Common myeloid progenitor, CD34-positive (primary cell): Measurements from ENCODE around the gene ISCU.
"Not testable (repeated sequence)": the region's sequence is repeated elsewhere in the genome, so short reads cannot be mapped to it uniquely, and the experiment has no call there.

Experiments
- CTCF ChIA-PET: fragments of 350-600 bp; sonication (Branson Sonifier 250); formaldehyde crosslinking; loops from one replicate; lab custom pipeline; 2021; ENCODE audit warnings: antibody characterized with exemption; lab: Charles Lee
- POLR2A ChIA-PET: fragments of 350-600 bp; sonication (Branson Sonifier 250); formaldehyde crosslinking; loops from one replicate; lab custom pipeline; 2021; ENCODE audit warnings: antibody characterized with exemption; lab: Charles Lee
- DNase-seq, 3 donors: peaks; one replicate each; pipeline versions ENCODE4 v3.0.0 to v3.0.0-alpha.2; 2013
- H3K27ac ChIP-seq, 2 experiments: 1 replicate in 1 of 2; 2 replicates in 1 of 2; pipeline ENCODE4 v1.7.0; 2013; ENCODE audit warnings: inconsistent platforms in 2 of 2, low read length in 2 of 2, mild to moderate bottlenecking in 2 of 2, low read depth in 1 of 2, moderate library complexity in 1 of 2; ENCODE audit not compliant: severe bottlenecking in 2 of 2, insufficient read depth in 1 of 2, poor library complexity in 1 of 2
- H3K27me3 ChIP-seq, 5 experiments: replicated peaks in 2 of 5; 1 replicate in 3 of 5; 2 replicates in 2 of 5; pipeline versions ENCODE4 v1.6.1 to v1.7.0; 2013; ENCODE audit warnings: low read length in 4 of 5, mild to moderate bottlenecking in 2 of 5, moderate library complexity in 2 of 5, inconsistent platforms in 1 of 5; ENCODE audit not compliant: insufficient read depth in 5 of 5, control insufficient read depth in 4 of 5
- H3K36me3 ChIP-seq, 4 experiments: 1 replicate in 2 of 4; 2 replicates in 2 of 4; pipeline versions ENCODE4 v1.6.1 to v1.7.0; 2013; ENCODE audit warnings: low read length in 3 of 4, control low read depth in 1 of 4, mild to moderate bottlenecking in 1 of 4; ENCODE audit not compliant: control insufficient read depth in 4 of 4, insufficient read depth in 4 of 4
- H3K4me1 ChIP-seq, 4 experiments: 1 replicate in 3 of 4; 2 replicates in 1 of 4; pipeline versions ENCODE4 v1.6.1 to v1.7.1; 2013; ENCODE audit warnings: low read length in 3 of 4, mild to moderate bottlenecking in 3 of 4, control low read depth in 1 of 4, inconsistent platforms in 1 of 4, moderate library complexity in 1 of 4; ENCODE audit not compliant: control insufficient read depth in 4 of 4, insufficient read depth in 4 of 4; ENCODE audit errors: control extremely low read depth in 1 of 4
- H3K4me3 ChIP-seq, 7 experiments: 1 replicate in 4 of 7; 2 replicates in 3 of 7; pipeline versions ENCODE4 v1.5.1 to v1.7.0; 2013; ENCODE audit warnings: mild to moderate bottlenecking in 7 of 7, low read length in 6 of 7, moderate library complexity in 6 of 7, inconsistent platforms in 2 of 7, low read depth in 2 of 7, control low read depth in 1 of 7; ENCODE audit not compliant: insufficient read depth in 4 of 7, control insufficient read depth in 1 of 7; ENCODE audit errors: extremely low read depth in 1 of 7
- H3K9me3 ChIP-seq, 5 experiments: 1 replicate in 4 of 5; 2 replicates in 1 of 5; pipeline versions ENCODE4 v1.6.1 to v1.7.1; 2013; ENCODE audit warnings: low read length in 4 of 5, mild to moderate bottlenecking in 2 of 5, inconsistent platforms in 1 of 5, low read depth in 1 of 5, moderate library complexity in 1 of 5; ENCODE audit not compliant: control insufficient read depth in 4 of 5, insufficient read depth in 2 of 5; ENCODE audit errors: control extremely low read depth in 1 of 5
- WGBS: methylation state at CpG from one replicate; pipeline ENCODE4 v1.1.5; 2013; ENCODE audit not compliant: insufficient coverage; 5-methylcytosine and 5-hydroxymethylcytosine counted together

ISCU gene

DNA sequence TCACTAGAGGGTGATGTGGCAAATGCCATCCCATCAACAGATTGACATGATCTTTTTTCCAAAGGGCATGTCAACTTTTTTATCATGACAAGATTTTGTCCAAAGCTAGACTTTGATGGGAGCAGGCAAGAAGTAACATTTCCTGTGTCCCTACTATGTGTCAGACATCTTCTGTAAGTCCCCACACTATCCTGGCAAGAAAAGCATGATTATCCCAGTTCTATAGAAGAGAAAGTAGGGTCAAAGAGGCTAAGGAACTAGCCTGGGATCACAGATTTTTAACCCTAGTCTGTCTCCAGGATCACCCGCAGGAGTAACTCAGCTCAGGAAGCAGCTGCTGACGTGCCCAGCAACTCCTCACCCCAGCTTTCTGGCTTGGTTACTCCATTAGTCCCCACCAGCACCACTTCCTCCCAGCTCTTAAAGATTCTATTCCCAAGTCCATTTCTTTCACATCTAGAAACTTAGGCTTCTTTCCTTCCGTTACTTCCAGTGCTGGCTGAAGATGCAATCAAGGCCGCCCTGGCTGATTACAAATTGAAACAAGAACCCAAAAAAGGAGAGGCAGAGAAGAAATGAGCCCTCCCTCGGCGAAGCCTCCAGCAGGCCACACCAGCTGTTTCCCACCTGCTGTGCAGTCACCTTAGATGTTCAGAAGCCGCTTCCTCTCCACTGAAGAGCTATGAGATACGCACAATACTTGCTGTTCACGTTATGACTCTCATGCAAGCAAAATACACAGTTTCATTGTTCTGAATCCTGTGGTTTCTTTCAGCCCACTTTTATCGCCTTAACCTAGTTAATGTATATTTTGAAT, 6.2 kb downstream of the ISCU start:
- ChIA-PET POLR2A (interaction anchor here (0.6 kb wide), 1 partner anchor 1237 kb away, joined by 3 read pairs; no protein-coding TSS in a partner anchor), CTCF (interaction anchor here (1.0 to 20.3 kb wide), 6 partner anchors 8 to 382 kb away, joined by 3 to 591 read pairs (median 11); partner anchors contain the start of gene SELPLG)
- DNase-seq, result peak in 2 of 3 donors; percentile 31 to 64
- Histone ChIP-seq H3K27ac (no peak overlapping the region), H3K9me3 (no peaks in the 10 kb centered on the region), H3K36me3 (peaks cover 7 to 44% (median 33%) of the 10 kb centered on the region in 4 experiments), H3K4me1 (peaks cover 31 to 53% (median 43%) of the 10 kb centered on the region in 4 experiments), H3K27me3 (no peaks in the 10 kb centered on the region), H3K4me3 (no peak overlapping the region)
- WGBS, result 71% methylated on average over 9 of the region's 10 CpGs

DNA sequence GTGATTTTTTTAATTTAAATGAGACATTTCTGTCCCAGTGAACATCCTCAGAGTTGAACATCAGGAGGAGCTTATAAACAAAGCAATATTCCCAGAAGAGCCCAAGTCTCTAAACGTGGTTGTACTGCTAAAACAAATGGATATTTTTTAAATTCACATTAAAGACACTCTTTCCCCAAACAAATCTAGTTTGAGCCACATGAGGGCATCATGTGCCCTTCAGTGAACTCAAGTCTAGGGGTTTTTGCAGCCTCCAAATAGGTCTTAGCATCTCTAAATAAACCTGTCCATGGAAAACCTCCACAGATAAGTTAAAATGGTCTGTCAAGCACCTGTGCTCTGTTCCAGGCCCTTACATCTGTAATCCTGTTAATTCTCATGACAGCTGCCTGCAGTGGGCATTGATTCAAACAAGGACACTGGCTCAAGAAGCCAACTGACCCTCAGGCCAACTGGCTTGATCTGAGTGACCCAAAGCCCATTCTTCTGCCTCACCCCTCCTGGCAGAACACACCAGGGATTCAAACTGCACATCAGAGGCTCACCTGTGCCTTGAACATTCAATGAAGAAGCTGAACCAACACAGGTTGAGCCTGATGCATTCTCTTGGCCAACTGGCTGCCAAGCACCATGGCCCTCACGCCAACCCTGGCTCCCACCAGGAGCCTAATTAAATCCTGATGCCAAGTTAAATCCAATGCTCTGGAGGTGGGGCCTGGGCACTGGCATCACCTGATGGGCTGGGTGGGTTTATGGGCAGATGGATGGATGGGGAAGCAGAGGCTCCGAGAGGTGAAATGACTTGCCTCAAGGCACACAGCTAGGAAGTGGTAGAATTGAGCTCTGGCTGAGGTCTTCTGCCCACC, 8.6 kb downstream of the ISCU start:
- H3K4me3 ChIP-seq, result no peak overlapping the region
- peak; percentile 50 to 72 (median 72) for DNase-seq
- 0% methylated on average over 1 of the region's 3 CpGs for WGBS
- H3K27me3 ChIP-seq, result no peaks in the 10 kb centered on the region
- ChIA-PET CTCF (interaction anchor here (0.9 to 20.3 kb wide), 10 partner anchors 9 to 525 kb away, joined by 3 to 591 read pairs (median 6); partner anchors contain the start of genes SART3 and SELPLG), POLR2A (no interaction called here)
- H3K36me3 ChIP-seq, result peaks cover 6 to 37% (median 33%) of the 10 kb centered on the region in 4 experiments
- peaks cover 9 to 28% (median 19%) of the 10 kb centered on the region in 4 experiments for H3K4me1 ChIP-seq
- no peaks in the 10 kb centered on the region for H3K9me3 ChIP-seq
- H3K27ac ChIP-seq, result no peak overlapping the region

DNA sequence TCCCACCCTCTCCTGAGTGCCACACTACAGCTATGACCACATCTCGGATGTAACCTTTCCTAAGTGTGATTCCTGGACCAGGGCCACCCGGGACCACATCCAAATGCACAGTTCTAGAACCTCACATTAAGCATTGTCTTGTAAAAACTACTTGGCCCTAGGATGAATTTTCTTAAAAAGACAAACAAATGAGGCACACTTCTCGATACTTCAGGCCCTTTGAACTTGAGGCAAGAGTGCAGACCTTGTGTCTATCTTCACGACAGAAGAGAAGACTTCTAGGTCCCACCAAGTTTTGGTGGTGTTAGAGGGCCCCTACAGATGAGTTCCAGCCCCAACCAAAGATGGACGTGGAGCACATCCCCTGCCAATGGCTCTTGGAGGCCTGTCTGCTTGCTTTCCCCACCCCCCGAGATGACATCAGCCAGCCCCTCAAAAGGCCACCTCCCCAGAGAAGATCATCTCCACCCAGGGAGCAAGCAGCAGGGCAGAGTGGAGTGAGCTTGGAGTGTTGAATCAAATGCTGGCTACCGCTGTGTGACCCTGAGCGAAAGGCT, 9.3 kb downstream of the ISCU start:
- Histone ChIP-seq H3K27me3 (no peaks in the 10 kb centered on the region), H3K4me1 (peaks cover 4 to 21% (median 12%) of the 10 kb centered on the region in 4 experiments), H3K36me3 (peaks cover 6 to 31% (median 28%) of the 10 kb centered on the region in 4 experiments), H3K9me3 (no peaks in the 10 kb centered on the region), H3K4me3 (no peak overlapping the region), H3K27ac (no peak overlapping the region)
- POLR2A ChIA-PET, result no interaction called here
- WGBS, result over 99% methylated on average over 7 of the region's 8 CpGs
- no peak for DNase-seq
- CTCF ChIA-PET, result interaction anchor here (0.9 to 20.3 kb wide), 7 partner anchors 11 to 233 kb away, joined by 3 to 591 read pairs (median 9); partner anchors contain the start of genes SART3 and SELPLG

DNA sequence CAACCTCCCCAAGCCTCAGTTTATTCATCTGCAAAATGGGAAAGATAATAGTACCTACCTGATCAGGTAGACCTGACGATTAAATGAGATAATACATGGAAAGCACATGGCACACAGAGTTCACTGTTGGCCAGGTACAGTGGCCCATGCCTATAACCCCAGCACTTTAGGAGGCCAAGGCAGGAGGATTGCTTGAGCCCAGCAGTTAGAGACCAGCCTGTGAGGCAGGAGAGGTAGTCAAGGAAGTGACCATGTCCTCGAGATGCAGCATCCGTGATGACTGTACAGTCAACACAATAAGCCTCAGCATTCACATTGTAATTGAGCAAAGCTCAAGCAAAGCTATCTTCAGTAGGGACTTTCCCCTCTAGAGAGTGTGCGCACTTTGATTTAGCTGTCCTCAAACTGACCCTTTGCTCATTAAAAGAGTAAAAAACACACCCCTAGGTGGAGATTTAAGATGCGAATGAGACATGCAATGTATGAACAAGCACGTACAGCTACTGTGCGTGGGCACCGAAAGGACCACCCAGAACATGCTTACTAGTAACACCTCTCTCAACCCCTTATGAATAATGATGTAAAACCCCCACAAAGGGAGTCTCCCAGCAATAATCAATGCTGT, 9.9 kb downstream of the ISCU start:
- H3K36me3 ChIP-seq, result peaks cover 6 to 25% (median 22%) of the 10 kb centered on the region in 4 experiments
- no peaks in the 10 kb centered on the region for H3K27me3 ChIP-seq
- ChIA-PET CTCF (interaction anchor here (0.9 to 20.3 kb wide), 4 partner anchors 50 to 232 kb away, joined by 3 to 591 read pairs (median 10); partner anchors contain the start of gene SELPLG), POLR2A (no interaction called here)
- DNase-seq, result no peak
- WGBS, result 94% methylated on average over 5 of the region's 8 CpGs
- H3K9me3 ChIP-seq, result no peaks in the 10 kb centered on the region
- H3K27ac ChIP-seq, result no peak overlapping the region
- peaks cover 0 to 15% (median 8%) of the 10 kb centered on the region in 4 experiments for H3K4me1 ChIP-seq
- H3K4me3 ChIP-seq, result no peak overlapping the region

DNA sequence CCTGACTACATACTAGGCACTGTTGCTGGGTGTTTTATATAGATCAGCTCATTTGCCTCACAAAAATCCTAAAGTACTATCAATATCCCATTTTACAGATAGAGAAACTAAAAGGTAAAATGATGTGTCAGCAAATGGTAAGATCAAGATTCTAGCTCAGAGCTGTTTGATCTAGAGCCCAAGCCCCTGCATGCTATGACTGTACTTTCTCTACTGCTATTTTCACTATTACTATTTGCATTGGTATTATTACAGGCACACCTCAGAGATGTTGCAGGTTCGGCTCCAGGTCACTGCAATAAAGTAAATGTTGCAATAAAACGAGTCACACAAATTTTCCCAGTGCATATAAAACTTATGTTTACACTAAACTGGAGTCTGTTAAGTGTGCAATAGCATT, 10.9 kb downstream of the ISCU start:
- Histone ChIP-seq H3K36me3 (peaks cover 3 to 15% (median 12%) of the 10 kb centered on the region in 4 experiments), H3K4me3 (no peak overlapping the region), H3K27ac (no peak overlapping the region), H3K27me3 (no peaks in the 10 kb centered on the region), H3K4me1 (peaks cover 0 to 6% (median 4%) of the 10 kb centered on the region in 4 experiments), H3K9me3 (no peaks in the 10 kb centered on the region)
- ChIA-PET CTCF (interaction anchor here (0.8 to 20.3 kb wide), 2 partner anchors 9 to 49 kb away, joined by 3 to 591 read pairs; partner anchors contain the start of gene SELPLG), POLR2A (no interaction called here)
- DNase-seq, result no peak
- WGBS, result no CpG with 5 or more reads among the region's 2 CpGs

DNA sequence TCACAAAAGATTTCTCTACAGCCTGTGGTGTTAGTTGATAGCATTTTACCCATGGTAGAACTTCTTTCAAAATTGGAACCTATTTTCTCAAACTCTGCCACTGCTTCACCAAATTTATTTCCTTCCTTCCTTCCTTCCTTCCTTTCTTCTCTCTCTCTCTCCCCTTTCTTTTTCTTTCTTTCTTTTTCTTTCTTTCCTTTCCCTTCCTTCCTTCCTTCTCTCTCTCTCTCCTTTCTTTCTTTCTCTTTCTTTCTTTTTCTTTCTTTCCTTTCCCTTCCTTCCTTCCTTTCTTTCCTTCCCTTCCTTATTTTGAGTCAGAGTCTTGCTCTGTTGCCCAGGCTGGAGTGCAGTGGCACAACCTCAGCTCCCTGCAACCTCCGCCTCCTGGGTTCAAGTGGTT, 11.9 kb downstream of the ISCU start:
- H3K27me3 ChIP-seq, POLR2A ChIA-PET, DNase-seq, H3K4me1 ChIP-seq, H3K36me3 ChIP-seq, H3K9me3 ChIP-seq, H3K4me3 ChIP-seq, H3K27ac ChIP-seq: not testable (repeated sequence)
- CTCF ChIA-PET, result interaction anchor here (20.3 kb wide), 1 partner anchor 48 kb away, joined by 591 read pairs; the partner anchor contains the start of gene SELPLG
- no CpG with 5 or more reads among the region's 1 CpG for WGBS
